Panc1 (cell line): Measurements from ENCODE around the gene FZD4.

ENCODE experiments used
- CTCF ChIP-seq: fragments of 450-650 bp; IDR thresholded peaks from 2 replicates; pipeline ENCODE4 v1.5.1; 2017; ENCODE audit warnings: mild to moderate bottlenecking
- TCF7L2 ChIP-seq: IDR thresholded peaks from 2 replicates; pipeline ENCODE4 v1.6.1; 2011; ENCODE audit warnings: mild to moderate bottlenecking, low read depth, low read length, inconsistent platforms

GRCh38 chr11:86988351-86988881 lies 33.2 kb upstream of the FZD4 start:
- TF ChIP-seq TCF7L2 (no peak), CTCF (no peak)
